Subcutaneous adipose tissue (tissue), 4 donors: ENCODE results near the gene MTUS2. TPM values are rescaled to one million over a fixed set of nuclear protein-coding genes. Genes with fewer than 3 reads are reported as not detected.

ENCODE experiments used
- CTCF ChIP-seq: fragments of 450-650 bp; IDR thresholded peaks from one replicate; pipeline ENCODE4 v1.5.1; 2016; ENCODE audit warnings: low read depth, mild to moderate bottlenecking, control low read depth, antibody characterized with exemption, moderate library complexity
- total RNA-seq, 4 donors: library from RNA; depleted of rRNA; stranded (reverse); fragments of >200 nt; gene quantifications; one replicate each; pipeline ENCODE4 v1.1.0, GENCODE V29; 2016

The MTUS2 gene
- total RNA-seq, 4 donors from 2014 or later, result not detected

GRCh38 chr13:29448174-29448573 lies 628.0 kb downstream of the MTUS2 start:
- no peak for TF ChIP-seq CTCF

GRCh38 chr13:29449726-29450125 lies 629.6 kb downstream of the MTUS2 start:
- TF ChIP-seq CTCF, result no peak

- TF ChIP-seq CTCF, result no peak
These were observed 631.8 kb downstream of the MTUS2 start for GRCh38 chr13:29451976-29452375.

- no peak for TF ChIP-seq CTCF
These were observed 632.9 kb downstream of the MTUS2 start for GRCh38 chr13:29452773-29453616.

- TF ChIP-seq CTCF, result no peak
These were observed 633.5 kb downstream of the MTUS2 start for GRCh38 chr13:29453617-29454011.

- no peak for TF ChIP-seq CTCF
These were observed 634.9 kb downstream of the MTUS2 start for GRCh38 chr13:29454931-29455481.

- no peak for TF ChIP-seq CTCF
These were observed 636.3 kb downstream of the MTUS2 start for GRCh38 chr13:29456419-29456818.
